Measurements from ENCODE around the gene ADAMTSL1. TPM values are rescaled to one million over a fixed set of nuclear protein-coding genes. Genes with fewer than 3 reads are reported as not detected.

ADAMTSL1 gene
- total RNA-seq, 6 donors from 2014 or later: 0.44 to 6.4 (median 2.3) TPM; not detected in 1

- peaks cover 0 to 3% (median 0%) of the 10 kb centered on the region in 4 donors for H3K4me1 ChIP-seq
- no peaks in the 10 kb centered on the region for H3K36me3 ChIP-seq
- no peaks in the 10 kb centered on the region for H3K9me3 ChIP-seq
- TF ChIP-seq POLR2AphosphoS5 (IDR thresholded peaks at IDR 0.05): no peak
- no peak for TF ChIP-seq CTCF (IDR thresholded peaks at IDR 0.05)
- TF ChIP-seq EP300 (IDR thresholded peaks at IDR 0.05): no peak
- TF ChIP-seq POLR2A (IDR thresholded peaks at IDR 0.05): no peak
- DNase-seq (no peak), ATAC-seq (ENCODE audit: low FRiP score in 2 of 2) (no peak)
- no peaks in the 10 kb centered on the region for H3K27me3 ChIP-seq
- 90 to 93% methylated on average over 12 of the region's 12 CpGs for WGBS, 2 donors
- no peak overlapping the region for H3K4me3 ChIP-seq
- H3K27ac ChIP-seq: no peak overlapping the region
These were observed 209.4 kb downstream of the ADAMTSL1 start for GRCh38 chr9:18683312-18683711.

- ATAC-seq (ENCODE audit: low FRiP score in 2 of 2): no peak
- no peak for DNase-seq
- 38 to 48% methylated on average over 1 of the region's 1 CpG for WGBS, 2 donors
These were observed 209.9 kb downstream of the ADAMTSL1 start for GRCh38 chr9:18683851-18684250.

GRCh38 chr9:18684593-18685317 is 210.8 kb downstream of the ADAMTSL1 start:
- Histone ChIP-seq H3K9me3 (no peaks in the 10 kb centered on the region), H3K4me3 (no peak overlapping the region), H3K27me3 (no peaks in the 10 kb centered on the region), H3K27ac (no peak overlapping the region), H3K4me1 (peaks cover 0 to 3% (median 0%) of the 10 kb centered on the region in 4 donors), H3K36me3 (no peaks in the 10 kb centered on the region)
- WGBS, 2 donors: 62 to 67% methylated on average over 5 of the region's 5 CpGs
- DNase-seq (no peak), ATAC-seq (ENCODE audit: low FRiP score in 2 of 2) (no peak)
- TF ChIP-seq CTCF (IDR thresholded peaks at IDR 0.05): no peak
- no peak for TF ChIP-seq POLR2AphosphoS5 (IDR thresholded peaks at IDR 0.05)
- no peak for TF ChIP-seq EP300 (IDR thresholded peaks at IDR 0.05)
- TF ChIP-seq POLR2A (IDR thresholded peaks at IDR 0.05): no peak

More at GRCh38 chr9:18683851-18684250, 209.9 kb downstream of the ADAMTSL1 start:
- Histone ChIP-seq H3K27me3 (no peaks in the 10 kb centered on the region), H3K9me3 (no peaks in the 10 kb centered on the region), H3K27ac (no peak overlapping the region), H3K36me3 (no peaks in the 10 kb centered on the region), H3K4me3 (no peak overlapping the region), H3K4me1 (peaks cover 0 to 3% (median 0%) of the 10 kb centered on the region in 4 donors)
- TF ChIP-seq POLR2A (IDR thresholded peaks at IDR 0.05): no peak
- no peak for TF ChIP-seq CTCF (IDR thresholded peaks at IDR 0.05)
- no peak for TF ChIP-seq EP300 (IDR thresholded peaks at IDR 0.05)
- TF ChIP-seq POLR2AphosphoS5 (IDR thresholded peaks at IDR 0.05): no peak

- ATAC-seq (ENCODE audit: low FRiP score in 2 of 2): no peak
- H3K4me1 ChIP-seq: no peaks in the 10 kb centered on the region
- H3K27ac ChIP-seq: no peak overlapping the region
- WGBS, 2 donors: 72 to 80% methylated on average over 5 to 6 of the region's 6 CpGs
- H3K36me3 ChIP-seq: no peaks in the 10 kb centered on the region
- no peak for TF ChIP-seq POLR2AphosphoS5 (IDR thresholded peaks at IDR 0.05)
- no peak for TF ChIP-seq POLR2A (IDR thresholded peaks at IDR 0.05)
- no peak for TF ChIP-seq CTCF (IDR thresholded peaks at IDR 0.05)
- TF ChIP-seq EP300 (IDR thresholded peaks at IDR 0.05): no peak
- DNase-seq: no peak
- no peak overlapping the region for H3K4me3 ChIP-seq
- no peaks in the 10 kb centered on the region for H3K27me3 ChIP-seq
- H3K9me3 ChIP-seq: no peaks in the 10 kb centered on the region
These were observed 214.9 kb downstream of the ADAMTSL1 start for GRCh38 chr9:18688581-18689565.
